Thyroid gland (tissue), 4 donors: ENCODE results near the gene BRAT1. TPM values are rescaled to one million over a fixed set of nuclear protein-coding genes. Genes with fewer than 3 reads are reported as not detected.

Source experiments
- DNase-seq, 2 donors: peaks; one replicate each; pipeline ENCODE4 v3.0.0-alpha.2; 2019
- H3K27ac ChIP-seq, 3 donors: fragments of 200-600 bp; sonication (generic); 1 replicate in 2 of 3; 2 replicates in 1 of 3; pipeline ENCODE4 v1.5.1; 2016 to 2019; ENCODE audit warnings: mild to moderate bottlenecking in 1 of 3, moderate library complexity in 1 of 3
- H3K27me3 ChIP-seq: fragments of 200-600 bp; sonication (generic); one replicate; pipeline ENCODE4 v1.5.1; 2019
- H3K36me3 ChIP-seq, 2 donors: fragments of 200-600 bp; sonication (generic); one replicate each; pipeline ENCODE4 v1.5.1; 2016 to 2019
- H3K4me1 ChIP-seq, 2 donors: fragments of 200-600 bp; sonication (generic); one replicate each; pipeline ENCODE4 v1.5.1; 2017 to 2019
- H3K4me3 ChIP-seq, 3 donors: fragments of 200-600 bp; sonication (generic); replicated peaks in 1 of 3; 1 replicate in 2 of 3; 2 replicates in 1 of 3; pipeline ENCODE4 v1.5.1; 2016; ENCODE audit warnings: mild to moderate bottlenecking in 1 of 3
- H3K9me3 ChIP-seq: fragments of 200-600 bp; sonication (generic); one replicate; pipeline ENCODE4 v1.5.1; 2017
- POLR2A ChIP-seq, 2 donors: fragments of 450-650 bp; IDR thresholded peaks; one replicate each; pipeline ENCODE4 v1.6.1; 2017; ENCODE audit warnings: antibody characterized with exemption in 2 of 2, mild to moderate bottlenecking in 2 of 2, moderate library complexity in 1 of 2
- WGBS, 2 donors: methylation state at CpG; one replicate each; pipeline ENCODE4 v1.1.5; 2017; 5-methylcytosine and 5-hydroxymethylcytosine counted together
- intact Hi-C: fragments of 100-400 bp; cut with DNase I; formaldehyde crosslinking; loops from one replicate; pipeline ENCODE4 v1.15.1; 2023
- total RNA-seq, 4 donors: library from RNA; depleted of rRNA; stranded (reverse); fragments of >200 nt; gene quantifications; one replicate each; pipeline ENCODE4 v1.2.3, GENCODE V29; 2016
- TF ChIP-seq, protein P1 (sequence below), 6 experiments: fragments of 200-600 bp in 3 of 6; fragments of 450-650 bp in 3 of 6; sonication (generic) in 3 of 6; IDR thresholded peaks; one replicate each; pipeline ENCODE4 v1.5.1; 2016 to 2019; ENCODE audit warnings: antibody characterized with exemption in 6 of 6, mild to moderate bottlenecking in 2 of 6, inconsistent platforms in 1 of 6, moderate library complexity in 1 of 6

The BRAT1 gene
- total RNA-seq, 4 donors from 2014 or later = 37.2 to 51.8 (median 45.6) TPM

DNA sequence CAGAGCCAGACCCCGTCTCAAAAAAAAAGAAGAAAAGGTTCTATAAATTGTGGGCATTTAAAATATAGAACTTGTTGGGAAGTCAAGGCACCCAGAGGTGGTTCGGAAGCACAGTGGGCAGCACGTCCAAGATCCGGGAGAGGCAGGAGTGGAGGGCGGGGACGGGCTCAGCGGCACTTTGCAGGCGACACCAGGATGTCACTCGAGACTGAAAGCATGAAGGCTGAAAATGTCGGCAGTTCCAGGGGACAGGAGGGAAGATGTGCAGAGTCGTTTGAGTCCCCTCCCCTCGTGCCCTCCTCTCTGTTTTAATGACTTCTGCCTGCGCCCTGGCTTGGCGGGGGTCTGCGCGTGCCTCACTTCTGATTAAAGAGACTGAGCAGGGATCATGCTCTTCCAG lies 34.0 kb upstream of the BRAT1 start:
- no peaks in the 10 kb centered on the region for H3K9me3 ChIP-seq
- intact Hi-C loops = no loop called here
- WGBS, 2 donors = 95 to 97% methylated on average over 16 of the region's 16 CpGs
- no peaks in the 10 kb centered on the region for H3K27me3 ChIP-seq
- DNase-seq = no peak
- no peaks in the 10 kb centered on the region for H3K4me1 ChIP-seq
- H3K27ac ChIP-seq = no peak overlapping the region
- TF ChIP-seq POLR2A (IDR thresholded peaks at IDR 0.05) = no peak
- TF ChIP-seq, protein P1, sequence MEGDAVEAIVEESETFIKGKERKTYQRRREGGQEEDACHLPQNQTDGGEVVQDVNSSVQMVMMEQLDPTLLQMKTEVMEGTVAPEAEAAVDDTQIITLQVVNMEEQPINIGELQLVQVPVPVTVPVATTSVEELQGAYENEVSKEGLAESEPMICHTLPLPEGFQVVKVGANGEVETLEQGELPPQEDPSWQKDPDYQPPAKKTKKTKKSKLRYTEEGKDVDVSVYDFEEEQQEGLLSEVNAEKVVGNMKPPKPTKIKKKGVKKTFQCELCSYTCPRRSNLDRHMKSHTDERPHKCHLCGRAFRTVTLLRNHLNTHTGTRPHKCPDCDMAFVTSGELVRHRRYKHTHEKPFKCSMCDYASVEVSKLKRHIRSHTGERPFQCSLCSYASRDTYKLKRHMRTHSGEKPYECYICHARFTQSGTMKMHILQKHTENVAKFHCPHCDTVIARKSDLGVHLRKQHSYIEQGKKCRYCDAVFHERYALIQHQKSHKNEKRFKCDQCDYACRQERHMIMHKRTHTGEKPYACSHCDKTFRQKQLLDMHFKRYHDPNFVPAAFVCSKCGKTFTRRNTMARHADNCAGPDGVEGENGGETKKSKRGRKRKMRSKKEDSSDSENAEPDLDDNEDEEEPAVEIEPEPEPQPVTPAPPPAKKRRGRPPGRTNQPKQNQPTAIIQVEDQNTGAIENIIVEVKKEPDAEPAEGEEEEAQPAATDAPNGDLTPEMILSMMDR (IDR thresholded peaks at IDR 0.05) = no peak
- no peak overlapping the region for H3K4me3 ChIP-seq
- H3K36me3 ChIP-seq = peaks cover 35 to 39% of the 10 kb centered on the region in 2 donors

DNA sequence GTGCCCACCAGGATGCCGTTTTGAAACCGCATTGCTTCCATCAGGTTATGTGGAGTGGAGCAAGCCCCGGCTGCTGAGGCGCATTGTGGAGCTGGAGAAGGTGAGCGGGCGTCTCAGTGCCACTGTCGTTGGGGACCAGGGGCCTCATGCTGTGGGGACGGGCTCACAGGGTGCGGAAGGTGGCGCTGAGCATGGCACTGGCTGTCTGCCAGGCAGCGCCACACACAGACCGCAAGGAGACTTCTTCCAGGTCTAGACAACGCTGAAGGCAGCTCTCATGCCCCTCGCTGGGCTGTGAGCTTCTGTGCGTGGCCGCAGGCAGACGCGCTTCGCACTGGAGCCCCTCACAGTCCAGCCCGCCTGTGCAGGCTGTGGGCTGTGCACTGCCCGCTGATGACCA lies 32.5 kb upstream of the BRAT1 start:
- no peak for TF ChIP-seq POLR2A (IDR thresholded peaks at IDR 0.05)
- TF ChIP-seq, protein P1 (IDR thresholded peaks at IDR 0.05) = no peak
- Histone ChIP-seq H3K4me3 (no peak overlapping the region), H3K36me3 (peaks cover 29 to 31% of the 10 kb centered on the region in 2 donors), H3K27ac (no peak overlapping the region), H3K9me3 (no peaks in the 10 kb centered on the region), H3K4me1 (no peaks in the 10 kb centered on the region), H3K27me3 (no peaks in the 10 kb centered on the region)
- intact Hi-C loops = no loop called here
- DNase-seq = no peak
- 94 to 96% methylated on average over 5 to 19 of the region's 21 CpGs for WGBS, 2 donors

DNA sequence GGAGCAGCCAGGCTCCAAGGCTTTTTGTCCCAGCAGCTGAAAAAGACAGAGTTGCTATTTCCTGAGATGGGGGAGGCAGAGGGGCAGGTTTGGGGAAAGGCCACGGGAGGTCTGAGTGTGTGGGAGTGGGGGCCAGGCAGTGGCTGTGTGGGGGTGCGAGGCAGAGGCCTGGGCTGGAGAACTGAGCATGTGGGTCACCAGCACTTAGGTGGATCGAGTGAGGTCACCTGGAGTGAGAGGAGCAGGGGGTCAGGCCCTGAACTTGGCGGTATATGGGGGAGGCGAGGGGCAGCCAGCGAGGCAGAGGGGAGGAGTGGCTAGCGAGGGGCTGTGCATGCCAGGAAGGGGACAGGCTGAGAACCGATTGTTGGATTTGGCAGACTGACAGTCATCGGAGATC lies 31.8 kb upstream of the BRAT1 start:
- TF ChIP-seq, protein P1 (IDR thresholded peaks at IDR 0.05) = no peak
- TF ChIP-seq POLR2A (IDR thresholded peaks at IDR 0.05) = no peak
- 90 to 94% methylated on average over 9 of the region's 9 CpGs for WGBS, 2 donors
- no peak for DNase-seq
- no peaks in the 10 kb centered on the region for H3K9me3 ChIP-seq
- H3K27me3 ChIP-seq = no peaks in the 10 kb centered on the region
- no peaks in the 10 kb centered on the region for H3K4me1 ChIP-seq
- peaks cover 22 to 25% of the 10 kb centered on the region in 2 donors for H3K36me3 ChIP-seq
- H3K4me3 ChIP-seq = no peak overlapping the region
- H3K27ac ChIP-seq = no peak overlapping the region
- intact Hi-C loops = no loop called here

DNA sequence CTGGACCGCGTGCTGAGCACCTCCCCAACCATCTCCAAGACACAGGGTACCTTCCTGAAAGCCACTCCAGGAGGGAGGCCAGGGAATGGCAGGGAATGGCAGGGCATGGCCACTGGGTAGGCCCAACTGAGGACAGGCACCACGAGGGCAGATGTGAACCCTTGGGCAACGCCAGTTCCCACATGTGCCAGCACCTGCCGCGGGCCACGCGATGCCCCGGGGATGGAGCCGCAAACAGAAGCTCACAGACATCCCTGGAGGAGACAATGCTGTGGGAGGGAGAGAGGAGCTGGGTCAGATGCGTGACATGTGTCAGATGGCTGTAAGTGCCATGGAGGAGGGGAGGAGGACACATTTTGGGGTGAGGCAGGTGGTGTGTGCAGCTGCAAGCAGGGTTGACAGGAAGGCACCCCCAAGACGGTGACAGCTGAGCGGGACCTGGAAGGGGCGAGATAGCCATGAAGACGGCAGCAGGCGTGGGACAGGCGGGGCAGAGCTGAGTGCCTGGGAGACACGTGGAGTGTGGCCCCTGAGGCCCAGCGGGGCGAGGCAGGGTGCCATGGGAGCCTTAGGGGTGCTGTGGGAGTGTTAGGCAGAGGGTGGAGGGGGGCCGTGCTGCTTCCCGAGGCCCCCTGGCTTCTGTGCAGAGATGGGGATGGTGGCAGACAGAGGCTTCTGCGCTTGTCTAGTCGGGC lies 31.1 kb upstream of the BRAT1 start:
- no peaks in the 10 kb centered on the region for H3K4me1 ChIP-seq
- no peak for DNase-seq
- H3K27me3 ChIP-seq = no peaks in the 10 kb centered on the region
- H3K4me3 ChIP-seq = no peak overlapping the region
- no peak overlapping the region for H3K27ac ChIP-seq
- intact Hi-C loops = no loop called here
- WGBS, 2 donors = 91 to 92% methylated on average over 22 to 24 of the region's 24 CpGs
- H3K36me3 ChIP-seq = peaks cover 20 to 23% of the 10 kb centered on the region in 2 donors
- no peak for TF ChIP-seq POLR2A (IDR thresholded peaks at IDR 0.05)
- no peaks in the 10 kb centered on the region for H3K9me3 ChIP-seq

DNA sequence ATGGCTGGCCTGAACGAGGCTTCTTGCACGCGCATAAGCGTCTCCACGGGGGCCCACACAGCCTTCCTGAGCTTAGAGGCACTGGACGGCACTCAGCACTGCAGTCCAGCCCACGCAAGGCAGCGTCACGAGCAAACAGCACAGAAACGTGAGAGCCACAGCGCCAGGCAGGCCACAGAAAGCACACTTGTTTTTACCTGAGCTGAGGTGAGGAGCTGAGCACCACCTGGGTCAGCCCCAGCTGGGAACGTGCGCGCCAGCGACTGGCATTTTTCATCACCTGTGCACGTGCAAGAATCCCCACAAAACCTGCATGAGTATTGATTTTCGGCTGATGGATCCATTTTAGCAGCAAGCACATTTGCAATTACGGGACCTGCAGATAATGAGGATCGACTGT lies 30.1 kb upstream of the BRAT1 start:
- no peak for DNase-seq

More for the DNA sequence above, 30.1 kb upstream of the BRAT1 start:
- Histone ChIP-seq H3K9me3 (no peaks in the 10 kb centered on the region), H3K4me3 (no peak overlapping the region), H3K27ac (no peak overlapping the region), H3K4me1 (no peaks in the 10 kb centered on the region), H3K27me3 (no peaks in the 10 kb centered on the region), H3K36me3 (peaks cover 19 to 23% of the 10 kb centered on the region in 2 donors)
- 86 to 90% methylated on average over 13 to 19 of the region's 19 CpGs for WGBS, 2 donors
- intact Hi-C loops = no loop called here
- TF ChIP-seq, protein P1 (IDR thresholded peaks at IDR 0.05) = no peak
- TF ChIP-seq POLR2A (IDR thresholded peaks at IDR 0.05) = no peak
